Heart left ventricle (tissue), 13 donors: ENCODE results near the gene ADSS1.

Experiments used
- POLR2A ChIP-seq, 2 donors: fragments of 450-650 bp; IDR thresholded peaks; one replicate each; pipeline ENCODE4 v1.6.1; 2017; ENCODE audit warnings: antibody characterized with exemption in 2 of 2, mild to moderate bottlenecking in 2 of 2, moderate library complexity in 2 of 2
- TF ChIP-seq, protein P1 (sequence below), 12 donors: fragments of 200-600 bp; sonication (generic) in 4 of 12; IDR thresholded peaks; one replicate each; pipeline versions ENCODE4 v1.5.0 to v1.8.0; 2018 to 2022; ENCODE audit warnings: antibody characterized with exemption in 12 of 12, mild to moderate bottlenecking in 5 of 12
- donor health status: ischemic (EF 13 %, LVEDD 7.1; RV severe dilation, severe dysfunction).
- donor health status: DM: no; HTN: yes; CAD: no.
- donor health status: DM: no; HTN: no; CAD: no.
- donor health status: ischemic (EF 25% LVEDD 6.9; RV normal size, moderate dysfunction).
- donor health status: ischemic (EF 25% LVEDD 5.7; RV mildly dilated, moderate dysfunction).
- donor health status: ischemic (EF 35%, LVEDD 5.7; RV mildly dilated, moderate dysfunction).
- donor health status: nonischemic (EF 11% LVEDD 7.7; RV severe dilation, severe dysfunction).
- donor health status: DM: yes; HTN: yes; CAD: no.
- donor health status: PGD.
- donor health status: ischemic (EF 29% LVEDD 5.4; RV normal size, mild dysfunction).
- donor health status: nonischemic (EF 23%, LVEDD 6.1; RV moderate dilation, normal function).

DNA sequence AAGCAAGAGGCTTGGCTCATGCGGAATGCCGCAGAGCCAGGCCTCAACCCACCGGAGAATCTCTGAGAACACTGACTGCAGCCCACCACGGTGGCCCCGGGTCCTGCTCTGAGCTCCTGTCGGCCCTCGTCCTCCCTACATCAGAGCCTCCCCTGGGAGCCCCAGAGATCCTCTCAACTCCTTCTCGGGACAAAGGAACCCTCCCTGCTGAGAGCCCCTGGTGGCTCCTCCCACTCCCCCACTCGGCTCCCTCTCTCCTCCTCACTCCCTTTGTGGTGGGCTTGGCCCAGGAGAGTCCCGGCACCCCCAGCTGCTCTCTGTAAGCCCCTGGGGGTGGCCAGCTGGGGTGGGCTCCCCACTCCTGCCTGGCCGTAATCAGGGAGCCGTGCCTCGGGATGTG lies 45.7 kb upstream of the ADSS1 start:
- TF ChIP-seq, protein P1, sequence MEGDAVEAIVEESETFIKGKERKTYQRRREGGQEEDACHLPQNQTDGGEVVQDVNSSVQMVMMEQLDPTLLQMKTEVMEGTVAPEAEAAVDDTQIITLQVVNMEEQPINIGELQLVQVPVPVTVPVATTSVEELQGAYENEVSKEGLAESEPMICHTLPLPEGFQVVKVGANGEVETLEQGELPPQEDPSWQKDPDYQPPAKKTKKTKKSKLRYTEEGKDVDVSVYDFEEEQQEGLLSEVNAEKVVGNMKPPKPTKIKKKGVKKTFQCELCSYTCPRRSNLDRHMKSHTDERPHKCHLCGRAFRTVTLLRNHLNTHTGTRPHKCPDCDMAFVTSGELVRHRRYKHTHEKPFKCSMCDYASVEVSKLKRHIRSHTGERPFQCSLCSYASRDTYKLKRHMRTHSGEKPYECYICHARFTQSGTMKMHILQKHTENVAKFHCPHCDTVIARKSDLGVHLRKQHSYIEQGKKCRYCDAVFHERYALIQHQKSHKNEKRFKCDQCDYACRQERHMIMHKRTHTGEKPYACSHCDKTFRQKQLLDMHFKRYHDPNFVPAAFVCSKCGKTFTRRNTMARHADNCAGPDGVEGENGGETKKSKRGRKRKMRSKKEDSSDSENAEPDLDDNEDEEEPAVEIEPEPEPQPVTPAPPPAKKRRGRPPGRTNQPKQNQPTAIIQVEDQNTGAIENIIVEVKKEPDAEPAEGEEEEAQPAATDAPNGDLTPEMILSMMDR (IDR thresholded peaks at IDR 0.05): no peak
- no peak for TF ChIP-seq POLR2A (IDR thresholded peaks at IDR 0.05)
